Measurements from ENCODE around the gene ABCA4.

Gene ABCA4

DNA sequence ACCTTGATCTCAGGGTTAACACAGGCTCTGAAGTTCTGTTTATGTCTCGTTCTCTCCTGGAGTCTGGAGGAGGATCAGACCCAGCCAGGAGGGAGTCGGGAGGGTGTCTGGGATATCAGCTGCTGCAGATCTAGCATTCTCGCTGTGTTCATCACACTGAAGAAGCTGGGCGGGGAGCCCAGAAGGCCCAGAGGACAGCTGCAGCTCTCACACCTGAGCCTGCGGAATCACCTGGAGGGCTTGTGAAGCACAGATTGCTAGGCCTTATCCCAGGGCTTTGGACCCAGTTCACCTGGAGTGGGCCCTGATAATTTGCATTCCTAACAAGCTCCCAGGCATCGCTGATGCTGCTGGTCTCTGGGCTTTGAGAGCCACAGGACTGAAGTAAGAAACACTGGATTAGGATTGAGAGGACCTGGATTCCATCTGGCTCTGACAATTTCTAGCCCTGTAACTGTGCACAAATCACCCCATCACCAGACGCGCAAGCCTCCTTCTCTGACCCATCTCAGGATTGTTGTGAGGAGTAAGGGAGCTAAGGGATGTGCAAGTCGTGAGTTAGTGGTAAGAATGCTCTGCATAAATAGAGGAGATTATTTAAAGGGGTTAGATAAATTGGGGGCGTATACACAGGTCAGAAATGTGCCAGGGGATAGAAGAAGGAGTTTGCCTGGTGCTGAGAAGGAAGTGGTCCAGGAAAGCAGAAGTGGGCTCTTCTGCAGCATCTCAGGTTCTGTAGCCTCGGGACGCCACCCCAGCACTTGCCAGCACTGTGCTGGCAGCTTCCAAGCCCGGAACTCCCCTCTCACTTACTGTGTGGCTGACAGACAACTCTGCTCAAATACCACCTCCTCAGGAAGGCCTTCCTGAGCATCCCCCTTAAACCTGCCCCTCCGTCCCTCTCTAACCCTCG is 19.1 kb downstream of the ABCA4 start:
- no peak for DNase-seq

DNA sequence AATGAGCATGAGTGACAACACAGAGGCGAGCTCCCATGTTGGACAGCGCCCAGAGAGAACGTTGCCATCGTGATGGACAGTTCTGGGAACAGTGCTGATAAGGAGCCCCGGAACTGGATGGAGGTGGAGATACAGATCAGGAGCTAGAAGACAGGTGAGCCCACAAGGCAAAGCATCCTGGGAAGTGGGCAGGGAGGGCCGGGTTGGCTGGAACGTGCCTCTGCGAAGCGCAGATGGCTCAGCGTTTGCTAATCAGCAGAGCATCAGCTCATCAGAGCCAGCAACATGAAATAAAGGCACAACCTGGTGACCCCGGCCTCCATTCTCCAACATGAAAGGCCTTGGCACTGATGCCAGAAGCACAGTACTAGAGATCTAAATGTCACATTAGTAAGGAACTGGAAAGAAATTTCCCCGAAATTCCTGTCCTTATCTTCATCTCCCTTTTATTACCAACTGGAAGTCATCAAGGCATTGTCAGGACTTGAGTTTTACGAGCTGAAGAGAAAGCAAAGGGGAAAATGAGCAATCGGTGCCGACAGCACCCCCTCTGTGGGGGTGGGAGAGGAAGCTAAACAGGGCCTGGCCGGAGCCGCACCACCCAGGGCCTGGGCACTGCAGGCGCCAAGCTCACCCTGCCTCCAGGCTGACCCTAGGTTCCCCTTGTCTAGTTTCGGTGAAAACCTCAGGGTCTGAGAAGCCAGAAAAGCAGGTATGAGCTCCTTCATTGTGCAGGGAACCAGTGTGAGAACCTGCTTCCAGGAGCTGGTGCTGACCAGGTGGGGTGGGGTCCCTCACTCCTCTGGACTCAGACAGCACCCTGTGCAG is 19.9 kb downstream of the ABCA4 start:
- no peak for DNase-seq

DNA sequence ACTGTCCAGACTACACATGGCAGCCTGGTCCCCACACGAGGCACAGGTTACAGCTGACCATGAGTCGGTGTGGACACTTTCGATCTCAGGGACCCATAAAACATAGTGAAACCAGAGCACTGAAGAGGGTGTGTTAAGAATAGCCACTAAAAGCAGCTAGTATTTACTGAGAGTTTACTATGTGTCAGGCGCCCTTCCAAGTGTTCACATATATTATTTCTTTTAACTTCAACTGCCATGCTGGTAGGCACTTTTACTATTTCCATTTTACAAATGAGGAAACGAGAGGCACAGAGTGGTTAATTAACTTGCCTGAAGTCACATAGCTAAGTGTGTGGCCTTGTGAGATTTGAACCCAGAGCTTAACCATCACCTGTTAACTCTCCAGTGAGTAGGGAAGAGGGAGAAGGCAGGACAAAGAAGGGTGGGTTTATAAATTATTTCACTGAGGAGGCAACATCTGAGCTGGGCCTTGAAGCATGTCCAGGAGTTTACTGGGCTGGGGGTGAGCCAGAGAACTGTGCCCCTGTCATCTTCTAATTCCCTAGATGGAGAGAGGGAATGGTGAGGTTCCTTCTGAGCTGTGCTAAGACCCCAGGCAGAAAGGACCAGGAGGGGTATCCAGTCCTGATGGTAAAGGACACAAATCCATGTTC is 20.7 kb downstream of the ABCA4 start:
- no peak for DNase-seq

DNA sequence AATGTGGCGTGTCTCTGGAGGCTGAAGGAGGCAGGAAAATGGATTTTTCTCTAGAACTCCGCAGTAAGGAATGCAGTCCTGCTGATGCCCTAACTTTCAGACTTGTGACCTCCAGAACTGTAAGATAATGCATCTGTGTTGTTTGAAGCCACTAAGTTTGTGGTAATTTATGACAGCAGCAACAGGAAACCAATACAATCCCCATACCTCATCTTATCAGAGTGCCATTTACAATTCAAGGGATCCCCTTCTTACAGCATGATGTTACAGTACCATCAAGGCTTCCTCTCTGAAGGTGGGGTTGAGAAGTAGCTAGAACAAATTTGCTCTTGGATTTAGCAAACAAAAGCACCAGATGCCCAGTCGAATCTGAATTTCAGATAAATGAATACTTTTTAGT is 21.6 kb downstream of the ABCA4 start:
- no peak for DNase-seq

DNA sequence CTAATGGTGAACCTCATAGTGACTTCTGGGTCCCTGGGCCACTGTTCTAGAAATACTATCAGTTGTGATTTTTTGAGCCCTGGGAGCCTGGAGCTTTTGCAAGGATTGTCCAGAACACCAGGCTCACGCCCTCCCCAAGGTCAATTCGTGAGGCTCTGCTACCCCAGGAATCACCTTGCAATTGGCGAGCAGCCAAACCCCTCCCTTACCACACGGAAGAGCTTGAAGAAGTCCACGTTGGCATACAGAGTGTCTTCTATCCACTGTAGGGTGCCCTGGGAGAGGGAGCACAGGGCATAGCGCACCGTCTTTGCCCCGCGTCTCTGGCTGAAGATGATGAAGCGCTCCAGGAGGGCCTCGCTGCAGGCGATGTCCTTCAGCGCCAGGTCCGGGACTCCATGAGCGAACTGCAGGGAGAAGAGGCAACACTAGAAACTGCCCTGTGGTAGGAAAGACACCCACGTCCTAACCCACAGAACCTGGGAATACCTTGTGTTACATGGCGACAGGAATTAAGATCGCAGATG is 22.3 kb downstream of the ABCA4 start:
- no peak for DNase-seq

DNA sequence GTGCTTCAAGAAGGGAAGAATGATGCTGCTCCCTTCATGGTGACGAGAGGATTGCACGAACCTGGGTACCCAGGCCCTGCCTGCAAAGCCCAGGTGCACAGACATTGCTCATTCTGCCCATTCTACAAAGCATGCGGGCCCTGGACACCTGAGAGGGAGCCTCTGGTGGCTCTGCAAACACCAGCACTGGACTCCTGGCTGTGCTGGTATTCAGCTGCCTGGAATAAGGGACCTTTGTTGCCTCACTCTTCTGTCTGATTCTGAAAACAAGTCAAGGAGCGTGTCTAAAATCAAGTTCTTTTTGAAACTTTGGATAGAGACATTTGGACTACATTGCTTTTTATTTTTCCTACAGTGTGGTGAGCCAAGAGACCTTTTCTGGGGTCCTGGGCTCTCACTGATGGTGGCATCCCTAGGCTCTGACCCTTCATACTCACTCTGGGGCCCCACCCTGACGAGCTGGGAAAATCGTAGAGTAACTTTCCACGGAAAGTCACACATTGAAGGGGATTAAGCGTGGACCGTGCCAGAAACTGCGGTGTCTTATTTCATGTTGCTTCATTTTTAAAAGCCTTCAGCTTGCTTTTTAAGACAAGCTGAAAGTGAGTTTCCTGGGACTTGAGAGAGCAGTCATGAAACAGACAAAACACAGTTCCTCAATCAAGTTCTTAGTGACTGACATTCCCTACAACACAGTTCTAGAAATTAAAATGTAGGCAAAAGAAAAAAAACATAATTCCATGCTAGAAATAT is 24.0 kb downstream of the ABCA4 start:
- no peak for DNase-seq

DNA sequence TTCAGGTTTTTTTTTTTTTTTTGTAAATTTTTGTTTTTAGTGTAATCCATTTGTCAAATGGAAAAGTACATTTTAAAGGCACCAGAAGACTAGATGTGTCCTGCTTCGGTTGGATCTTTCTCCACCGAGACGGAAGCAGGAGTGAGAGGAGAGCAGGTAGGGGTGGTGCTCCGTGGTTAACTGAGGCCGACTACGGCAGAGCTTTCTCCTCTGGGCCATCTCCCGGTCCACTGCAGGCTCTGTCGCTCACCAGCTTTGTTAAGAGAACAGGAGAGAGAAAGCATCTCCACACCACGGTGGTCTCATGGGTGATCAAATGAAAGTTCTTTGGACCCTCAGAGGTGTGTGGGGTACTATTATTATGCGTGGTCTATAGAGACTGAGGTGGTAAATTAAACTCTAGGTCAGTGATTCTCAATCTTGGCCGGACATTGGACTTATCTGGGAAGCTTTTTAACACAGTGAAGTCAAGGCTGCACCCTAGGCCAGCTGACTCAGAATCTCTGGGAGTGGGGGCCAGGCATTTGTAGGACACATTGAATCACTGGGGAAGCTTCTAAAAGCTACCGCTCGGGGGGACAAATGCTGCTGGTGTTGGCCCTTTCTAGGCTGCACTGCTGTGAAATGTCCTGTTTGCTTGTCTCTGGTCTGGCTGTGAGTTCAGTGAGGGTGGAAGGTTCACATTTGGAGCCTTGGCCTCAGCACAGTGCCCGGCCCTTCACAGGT is 25.0 kb downstream of the ABCA4 start:
- DNase-seq: no peak

DNA sequence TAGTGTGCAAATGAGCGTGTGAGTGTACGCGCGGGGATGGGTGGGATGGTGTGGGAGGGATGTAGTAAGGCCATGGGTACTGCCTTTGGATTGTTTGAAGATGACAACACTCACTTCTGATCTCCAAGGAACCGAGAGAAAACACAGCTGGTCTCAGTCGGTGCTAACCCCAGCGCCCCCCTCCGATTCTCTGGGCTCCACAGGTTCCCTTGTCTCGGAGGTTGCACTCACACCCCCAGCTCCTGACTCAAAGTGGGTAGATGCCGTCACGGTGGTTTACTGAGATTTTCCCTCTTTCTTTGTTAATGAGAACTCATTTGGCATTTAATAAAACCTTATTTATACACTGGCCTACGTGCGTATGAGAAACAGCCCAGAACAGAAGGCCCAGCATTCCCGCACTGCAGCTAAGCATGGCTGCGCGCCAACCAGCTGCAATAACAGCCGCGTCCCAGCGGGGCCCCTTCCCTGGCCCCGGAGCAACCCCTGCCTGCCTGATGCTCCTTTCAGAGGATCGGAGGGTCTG is 25.8 kb downstream of the ABCA4 start:
- no peak for DNase-seq

DNA sequence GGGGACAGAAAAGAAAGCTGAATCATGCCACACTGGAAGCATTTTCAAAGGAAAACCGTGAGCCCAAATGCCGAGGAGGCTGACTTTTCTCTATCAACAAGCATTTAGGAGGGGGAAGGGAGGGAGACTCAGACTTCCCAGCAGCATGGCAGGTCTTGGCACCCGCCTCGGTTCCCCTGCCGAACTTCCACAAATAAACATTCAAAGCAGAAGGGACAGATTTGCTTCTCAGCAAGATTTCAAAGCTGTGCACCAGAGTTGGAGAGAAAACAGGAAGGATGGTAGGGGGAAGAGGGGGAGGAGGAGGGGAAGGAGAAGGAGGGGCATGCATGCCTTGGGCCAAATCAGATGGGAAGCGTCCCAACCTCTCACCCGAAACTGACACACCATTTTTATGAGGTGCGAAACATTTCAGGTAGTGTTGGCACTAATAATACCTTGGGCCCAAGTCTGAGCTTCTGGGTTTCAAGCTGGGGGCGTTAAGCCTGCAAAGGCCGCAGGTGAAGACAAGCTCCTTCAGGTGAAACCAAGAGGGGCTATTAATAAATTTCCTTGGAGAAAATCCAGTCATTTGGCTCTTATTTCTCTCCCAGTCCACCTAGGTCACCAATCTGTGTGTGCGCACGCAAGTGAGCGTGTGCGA is 26.4 kb downstream of the ABCA4 start:
- no peak for DNase-seq

DNA sequence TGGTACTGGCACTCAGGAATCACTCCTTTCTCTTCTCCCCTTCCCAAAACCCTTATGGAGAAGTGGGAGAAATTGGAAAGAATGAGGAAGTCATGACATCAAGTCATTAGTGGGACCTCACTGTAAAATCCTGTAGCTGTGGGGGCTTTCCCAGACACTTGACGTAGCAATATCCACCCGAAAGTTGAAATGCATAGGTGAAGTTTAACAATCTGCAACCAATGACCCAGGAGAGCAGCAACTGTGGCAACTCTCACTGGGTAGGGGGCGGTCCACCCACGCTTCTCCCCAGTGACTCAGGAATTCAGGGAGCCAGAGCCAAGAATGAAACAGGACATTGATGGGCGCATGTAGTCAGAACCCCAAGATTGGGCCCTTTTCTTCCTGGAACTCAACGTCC is 27.0 kb downstream of the ABCA4 start:
- no peak for DNase-seq

DNA sequence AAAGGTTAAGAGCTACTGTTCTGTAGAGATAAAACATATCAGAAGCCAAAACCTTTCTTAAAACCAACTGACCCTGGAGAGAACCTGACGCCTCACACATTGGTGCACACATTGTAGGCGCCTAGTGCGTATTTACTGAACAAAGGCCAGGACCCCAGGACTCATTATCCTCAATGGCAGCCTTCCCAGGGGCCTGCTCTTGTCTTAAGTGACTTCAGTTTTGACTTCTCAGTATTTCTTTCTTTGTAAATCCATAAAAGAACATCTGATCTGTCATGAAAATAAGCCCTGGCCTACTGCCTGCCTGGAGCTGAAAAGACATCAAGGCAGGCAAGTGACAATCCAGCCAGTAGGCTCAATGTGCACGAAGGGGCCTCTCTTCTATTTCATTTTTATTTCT is 27.6 kb downstream of the ABCA4 start:
- no peak for DNase-seq

DNA sequence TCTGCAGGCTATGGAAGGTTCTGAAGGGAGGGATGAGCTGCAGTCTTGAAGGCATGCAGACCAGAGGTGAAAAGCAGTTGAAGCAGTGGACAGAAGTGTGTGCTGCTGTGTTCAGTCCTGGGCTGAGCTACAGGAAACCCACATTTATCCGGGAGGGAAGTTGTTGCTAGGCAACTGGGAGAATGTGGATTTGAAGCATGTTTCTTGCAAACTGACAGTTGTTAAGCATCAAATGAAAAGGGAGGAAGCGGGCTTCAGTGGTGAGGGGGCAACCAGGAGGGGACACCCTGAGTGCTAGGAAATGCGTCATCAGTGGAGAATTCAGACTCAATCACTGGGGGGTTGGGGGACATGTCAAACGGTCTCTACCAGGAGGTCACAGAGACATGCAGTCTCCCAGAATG is 28.7 kb downstream of the ABCA4 start:
- DNase-seq: no peak

DNA sequence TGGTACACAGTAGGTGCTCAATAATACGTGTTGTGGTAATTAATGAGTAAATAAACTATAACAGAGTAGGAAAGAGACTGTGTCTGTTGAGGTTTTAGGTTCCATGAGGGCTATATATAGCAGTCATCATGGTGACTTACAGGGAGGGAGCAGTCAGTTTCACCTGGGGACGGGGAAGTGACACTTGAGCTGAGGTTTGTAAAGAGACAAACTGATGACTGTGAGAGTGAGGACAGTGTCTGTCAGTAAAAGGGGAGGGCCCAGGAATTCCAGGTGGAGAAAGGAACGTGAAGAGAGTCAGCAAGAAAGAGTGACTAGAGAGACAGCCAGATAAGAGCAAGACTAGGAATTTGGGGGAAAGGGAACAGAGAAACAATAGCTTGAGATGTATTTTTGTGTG is 30.2 kb downstream of the ABCA4 start:
- no peak for DNase-seq

DNA sequence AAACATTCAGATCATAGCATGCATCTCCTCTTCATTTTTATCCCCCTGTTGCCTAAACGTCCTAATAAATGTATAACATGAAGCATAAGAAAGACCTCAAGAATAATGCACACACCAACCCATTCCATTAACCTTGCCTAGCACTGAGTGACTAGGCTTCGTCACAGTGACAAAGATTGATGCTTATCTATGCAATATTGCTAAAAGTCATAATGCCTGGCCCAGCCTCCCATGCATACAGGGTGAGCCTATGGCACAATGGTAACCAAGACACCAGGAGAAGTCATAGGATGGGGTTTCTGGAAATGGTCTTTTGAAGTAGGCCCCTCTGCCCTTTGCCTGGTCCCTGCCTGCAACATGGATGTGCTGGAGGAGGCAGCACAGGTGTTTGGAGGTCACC is 33.8 kb downstream of the ABCA4 start:
- DNase-seq: no peak

DNA sequence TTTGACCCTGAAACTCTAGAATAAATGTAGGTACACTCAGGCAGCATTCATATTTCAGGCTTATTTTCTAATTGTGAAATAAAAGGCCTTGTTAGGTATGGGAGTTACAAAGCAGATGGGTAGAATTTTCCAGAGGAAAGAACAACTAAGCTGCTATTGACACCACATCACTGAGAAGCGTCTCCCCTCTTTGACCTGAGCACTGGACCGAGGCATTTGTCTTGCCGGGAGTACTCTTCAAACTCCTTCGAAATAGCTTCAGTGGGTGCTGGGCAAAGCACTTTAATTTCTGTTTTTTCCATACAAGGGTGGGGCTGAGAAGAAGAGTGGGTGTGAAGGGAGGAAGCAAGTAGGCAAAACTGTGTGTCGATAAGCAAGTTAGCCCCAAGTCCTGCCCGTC is 36.4 kb downstream of the ABCA4 start:
- DNase-seq: no peak

DNA sequence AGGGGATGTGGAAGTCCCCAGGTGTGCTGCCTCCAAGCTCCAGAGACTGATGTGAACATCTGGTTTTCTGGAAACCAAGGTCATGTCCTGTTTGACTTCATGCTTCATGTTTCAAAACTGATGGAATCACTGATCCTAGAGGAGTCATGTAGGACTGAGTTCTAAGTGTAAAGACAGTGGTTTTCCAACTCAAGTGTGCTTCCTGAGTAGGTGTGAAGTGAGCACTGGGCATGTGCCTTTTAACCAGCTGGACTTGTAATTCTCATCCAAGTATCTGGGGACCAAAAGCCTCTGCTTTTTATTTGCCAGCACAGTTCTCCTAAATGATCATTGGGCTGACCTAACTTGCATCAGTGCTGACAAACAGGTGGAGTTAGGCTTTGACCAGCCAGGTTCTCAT is 36.9 kb downstream of the ABCA4 start:
- no peak for DNase-seq

DNA sequence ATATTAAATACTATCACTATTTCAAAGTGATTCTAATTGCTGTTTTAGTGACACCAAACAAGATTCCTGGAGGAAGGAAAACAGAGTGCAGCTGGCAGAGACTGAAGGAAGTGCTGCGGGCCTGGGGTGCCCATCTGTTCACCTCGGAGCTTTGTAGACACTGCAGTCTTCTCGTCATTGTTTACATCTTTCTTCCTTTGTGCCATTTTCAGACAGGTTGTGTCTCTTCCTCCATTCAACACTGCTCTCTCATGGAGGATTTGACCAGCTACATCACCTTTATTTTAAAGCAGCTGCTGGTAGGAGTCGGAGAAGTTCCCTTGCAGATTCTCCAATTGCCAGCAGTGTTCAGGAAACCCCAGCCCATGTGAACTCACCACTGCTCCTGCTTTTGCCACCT is 37.3 kb downstream of the ABCA4 start:
- DNase-seq: no peak

DNA sequence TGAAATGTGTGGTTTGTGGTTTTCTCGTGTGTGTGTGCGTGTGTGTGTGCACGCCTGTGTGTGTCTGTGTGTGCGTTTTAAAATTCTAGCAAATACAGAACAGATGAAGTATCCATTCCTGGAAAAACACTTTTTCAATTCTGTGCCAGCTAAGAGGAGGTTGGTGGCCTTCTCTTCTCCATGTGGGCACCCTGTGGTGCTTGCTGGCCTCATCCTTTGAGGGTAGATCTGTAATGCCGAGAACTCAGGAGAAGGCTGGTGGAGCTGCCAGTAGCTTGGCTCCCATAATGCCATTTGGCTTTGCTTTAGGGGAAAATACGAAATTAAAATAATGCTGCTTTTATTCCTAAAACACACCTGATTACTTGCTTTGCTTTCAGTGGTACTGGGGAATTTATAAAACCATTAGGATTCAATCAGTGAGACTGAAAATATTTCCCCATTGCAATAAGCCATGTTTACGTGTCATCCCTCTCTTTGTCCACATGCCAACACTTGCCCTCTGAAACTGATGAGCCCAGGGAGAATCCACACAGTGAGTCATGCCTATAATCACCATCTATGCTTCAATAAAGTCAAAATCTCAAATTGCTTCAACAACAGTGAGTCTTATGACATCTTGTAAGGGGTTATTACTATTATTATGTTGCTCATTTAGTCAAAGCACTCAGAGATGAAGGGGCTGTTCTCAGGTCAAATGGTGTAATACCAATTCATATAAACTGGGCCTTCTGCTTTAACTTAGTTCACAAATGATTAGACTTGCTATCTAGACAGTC is 39.2 kb downstream of the ABCA4 start:
- no peak for DNase-seq

DNA sequence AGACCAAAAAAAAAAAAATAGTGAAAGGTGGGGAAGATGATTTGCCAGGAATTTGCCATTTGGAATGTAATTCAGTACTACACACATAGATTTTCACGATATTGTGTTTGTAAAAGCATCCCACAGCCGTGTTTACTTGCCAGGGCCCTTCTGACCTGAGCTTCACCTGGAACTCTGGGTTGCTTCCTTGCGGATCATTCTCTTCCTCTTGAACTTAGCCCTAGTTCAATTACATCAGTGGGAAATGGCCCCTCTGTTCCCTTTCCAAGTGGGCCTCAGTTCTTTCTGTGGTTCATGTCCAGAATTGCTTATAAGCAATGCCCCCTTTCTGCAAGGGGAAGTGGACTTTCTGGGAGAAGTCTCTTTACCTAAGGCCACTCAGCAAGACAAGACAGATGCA is 41.0 kb downstream of the ABCA4 start:
- DNase-seq: no peak
